IMR-90 (cell line): ENCODE results near the gene MBOAT1. TPM values are rescaled to one million over a fixed set of nuclear protein-coding genes. Genes with fewer than 3 reads are reported as not detected.

ENCODE experiments used
- ATAC-seq: fragments of 200-7000 bp; cut with Tn5 transposase; 2 replicates; pipeline ENCODE4 v1.9.1; 2020; ENCODE audit warnings: low read depth, mild to moderate bottlenecking, moderate library complexity
- BruUV-seq: library from RNA; stranded (reverse); fragments of 400-500 nt; replicated peaks from 2 replicates; lab custom pipeline; 2021; lab: Mats Ljungman, UMichigan
- CTCF ChIA-PET: fragments of 300-600 bp; formaldehyde crosslinking; extraction: SDS; loops from one replicate; lab custom pipeline; 2021; ENCODE audit warnings: antibody characterized with exemption; lab: Yijun Ruan, JAX
- POLR2A ChIA-PET: fragments of 300-600 bp; sonication (Branson Sonifier 250); formaldehyde crosslinking; loops from one replicate; lab custom pipeline; 2022; ENCODE audit warnings: antibody characterized with exemption; ENCODE audit not compliant: unreplicated experiment; lab: Charles Lee
- DNase-seq: peaks from one replicate; pipeline ENCODE4 v3.0.0; 2013
- H2AFZ ChIP-seq: replicated peaks from 2 replicates; pipeline ENCODE3; 2013; ENCODE audit warnings: low read length, mild to moderate bottlenecking; ENCODE audit not compliant: poor library complexity
- H2AK5ac ChIP-seq: 2 replicates; pipeline ENCODE4 v1.6.1; 2013; ENCODE audit warnings: low read depth, low read length, inconsistent platforms
- H2AK9ac ChIP-seq: replicated peaks from 2 replicates; pipeline ENCODE3; 2013; ENCODE audit warnings: mild to moderate bottlenecking, low read depth, low read length, moderate library complexity; ENCODE audit not compliant: poor library complexity
- H2BK120ac ChIP-seq: 2 replicates; pipeline ENCODE4 v1.6.1; 2013; ENCODE audit warnings: low read depth, low read length, inconsistent platforms
- H2BK15ac ChIP-seq: 3 replicates; pipeline ENCODE4 v1.6.1; 2013; ENCODE audit warnings: low read depth, low read length, inconsistent platforms
- H2BK20ac ChIP-seq: 2 replicates; pipeline ENCODE4 v1.6.1; 2013; ENCODE audit warnings: low read depth, mild to moderate bottlenecking, inconsistent platforms, low read length, moderate library complexity
- H2BK5ac ChIP-seq: 2 replicates; pipeline ENCODE4 v1.6.1; 2013; ENCODE audit warnings: mild to moderate bottlenecking, low read depth, low read length, inconsistent platforms; ENCODE audit not compliant: poor library complexity, severe bottlenecking
- H3K14ac ChIP-seq: replicated peaks from 2 replicates; pipeline ENCODE4 v1.6.1; 2013; ENCODE audit warnings: low read depth, low read length, inconsistent platforms
- H3K18ac ChIP-seq: 2 replicates; pipeline ENCODE4 v1.6.1; 2013; ENCODE audit warnings: low read depth, low read length, control low read depth
- H3K23ac ChIP-seq: 2 replicates; pipeline ENCODE4 v1.6.1; 2013; ENCODE audit warnings: low read depth, low read length, inconsistent platforms
- H3K27ac ChIP-seq: 2 replicates; pipeline ENCODE4 v1.5.1; 2013; ENCODE audit warnings: mild to moderate bottlenecking, control low read depth, low read length; ENCODE audit not compliant: insufficient read depth
- H3K27me3 ChIP-seq: 2 replicates; pipeline ENCODE4 v1.6.1; 2013; ENCODE audit warnings: low read length; ENCODE audit not compliant: control insufficient read depth, insufficient read depth
- H3K36me3 ChIP-seq: 2 replicates; pipeline ENCODE4 v1.6.1; 2013; ENCODE audit warnings: low read length, mixed read lengths; ENCODE audit not compliant: control insufficient read depth, insufficient read depth
- H3K4ac ChIP-seq: 2 replicates; pipeline ENCODE4 v1.6.1; 2013; ENCODE audit warnings: low read depth, low read length, inconsistent platforms
- H3K4me1 ChIP-seq: 2 replicates; pipeline ENCODE4 v1.6.1; 2013; ENCODE audit warnings: low read length, mixed read lengths; ENCODE audit not compliant: control insufficient read depth, insufficient read depth
- H3K4me2 ChIP-seq: 2 replicates; pipeline ENCODE4 v1.6.1; 2013; ENCODE audit warnings: low read depth, mild to moderate bottlenecking, control low read depth, low read length, moderate library complexity
- H3K4me3 ChIP-seq: 2 replicates; pipeline ENCODE4 v1.5.1; 2013; ENCODE audit warnings: low read depth, mild to moderate bottlenecking, control low read depth, low read length, moderate library complexity; ENCODE audit not compliant: insufficient read depth
- H3K56ac ChIP-seq: 2 replicates; pipeline ENCODE4 v1.6.1; 2013; ENCODE audit warnings: low read length, inconsistent platforms; ENCODE audit not compliant: insufficient read depth; ENCODE audit errors: extremely low read depth
- H3K79me1 ChIP-seq, 2 experiments: 2 replicates each; pipeline ENCODE4 v1.6.1; 2013; ENCODE audit warnings: low read length in 2 of 2, inconsistent platforms in 1 of 2, low read depth in 1 of 2
- H3K9ac ChIP-seq: 2 replicates; pipeline ENCODE4 v1.6.1; 2013; ENCODE audit warnings: low read depth, low read length, control low read depth
- H3K9me1 ChIP-seq: 2 replicates; pipeline ENCODE4 v1.6.1; 2013; ENCODE audit warnings: low read length, inconsistent platforms; ENCODE audit not compliant: insufficient read depth
- H3K9me3 ChIP-seq: 2 replicates; pipeline ENCODE4 v1.6.1; 2013; ENCODE audit warnings: low read length; ENCODE audit not compliant: control insufficient read depth, insufficient read depth
- H4K20me1 ChIP-seq: 2 replicates; pipeline ENCODE4 v1.6.1; 2013; ENCODE audit warnings: low read length, inconsistent platforms; ENCODE audit not compliant: insufficient read depth
- H4K5ac ChIP-seq: 2 replicates; pipeline ENCODE4 v1.6.1; 2013; ENCODE audit warnings: mild to moderate bottlenecking, low read depth, low read length, control low read depth
- H4K8ac ChIP-seq, 2 experiments: 2 replicates each; pipeline ENCODE4 v1.6.1; 2013; ENCODE audit warnings: low read depth in 2 of 2, low read length in 2 of 2, control low read depth in 1 of 2, inconsistent platforms in 1 of 2
- H4K91ac ChIP-seq: 2 replicates; pipeline ENCODE4 v1.6.1; 2013; ENCODE audit warnings: low read depth, low read length, inconsistent platforms; ENCODE audit not compliant: insufficient read depth
- BHLHE40 ChIP-seq: fragments of 150-350 bp; IDR thresholded peaks from 2 replicates; pipeline ENCODE4 v1.6.1; 2016; ENCODE audit warnings: mild to moderate bottlenecking, low read depth, low read length
- CEBPB ChIP-seq: IDR thresholded peaks from 2 replicates; pipeline ENCODE4 v1.6.1; 2012; ENCODE audit warnings: low read depth, low read length, improper control_type of control experiment
- CHD1 ChIP-seq: IDR thresholded peaks from 2 replicates; pipeline ENCODE4 v1.6.1; 2012; ENCODE audit warnings: low read depth, low read length, improper control_type of control experiment
- FOS ChIP-seq: fragments of 150-350 bp; IDR thresholded peaks from 2 replicates; pipeline ENCODE4 v1.6.1; 2016; ENCODE audit warnings: low read depth, low read length
- MAFK ChIP-seq: IDR thresholded peaks from 2 replicates; pipeline ENCODE4 v1.6.1; 2012; ENCODE audit warnings: low read depth, low read length, improper control_type of control experiment
- MAZ ChIP-seq: IDR thresholded peaks from 2 replicates; pipeline ENCODE4 v1.6.1; 2012; ENCODE audit warnings: low read depth, mild to moderate bottlenecking, low read length, improper control_type of control experiment, moderate library complexity, borderline replicate concordance
- MXI1 ChIP-seq: IDR thresholded peaks from 2 replicates; pipeline ENCODE4 v1.6.1; 2012; ENCODE audit warnings: low read depth, mild to moderate bottlenecking, low read length, moderate library complexity, borderline replicate concordance
- NFE2L2 ChIP-seq: fragments of 150-350 bp; IDR thresholded peaks from 2 replicates; pipeline ENCODE4 v1.6.1; 2016; ENCODE audit warnings: low read depth, mild to moderate bottlenecking, low read length
- POLR2A ChIP-seq: IDR thresholded peaks from 2 replicates; pipeline ENCODE4 v1.6.1; 2012; ENCODE audit warnings: mild to moderate bottlenecking, low read depth, low read length
- RAD21 ChIP-seq: IDR thresholded peaks from 2 replicates; pipeline ENCODE4 v1.6.1; 2012; ENCODE audit warnings: low read length, improper control_type of control experiment
- RCOR1 ChIP-seq: IDR thresholded peaks from 2 replicates; pipeline ENCODE4 v1.6.1; 2012; ENCODE audit warnings: mild to moderate bottlenecking, low read length, improper control_type of control experiment; ENCODE audit not compliant: insufficient replicate concordance
- RFX5 ChIP-seq: IDR thresholded peaks from 2 replicates; pipeline ENCODE4 v1.8.0; 2012; ENCODE audit warnings: low read depth, mild to moderate bottlenecking, low read length, moderate library complexity
- SMC3 ChIP-seq: fragments of 150-350 bp; IDR thresholded peaks from 2 replicates; pipeline ENCODE4 v1.6.1; 2016; ENCODE audit warnings: low read depth, mild to moderate bottlenecking, antibody characterized with exemption, low read length, moderate library complexity
- WGBS, 2 experiments: methylation state at CpG; one replicate each; pipeline versions ENCODE4 v1.1.5 to v1.1.7; 2013; ENCODE audit warnings: missing lambda C conversion rate in 2 of 2; ENCODE audit not compliant: insufficient read length in 1 of 2; ENCODE audit errors: extremely low coverage in 2 of 2; 5-methylcytosine and 5-hydroxymethylcytosine counted together
- dilution Hi-C: fragments of 300-500 bp; cut with HindIII; formaldehyde crosslinking; loops from one replicate; pipeline ENCODE4 v1.14.3; 2018; ENCODE audit warnings: low sequenced_read_pairs; ENCODE audit not compliant: unreplicated experiment
- in situ Hi-C: fragments of 300-500 bp; cut with MboI; formaldehyde crosslinking; loops from 3 replicates; pipeline ENCODE4 v1.14.3; 2019; ENCODE audit warnings: low sequenced_read_pairs, inconsistent platforms, mixed read lengths
- intact Hi-C: fragments of 100-400 bp; cut with micrococcal nuclease; formaldehyde crosslinking; loops from 2 replicates; pipeline ENCODE4 v1.10.0; 2022
- polyA plus RNA-seq, 3 experiments: library from polyadenylated mRNA; depleted of rRNA; stranded (reverse); fragments of >200 nt; gene quantifications; 2 replicates each; pipeline ENCODE4 v1.2.3, GENCODE V29; 2012; ENCODE audit warnings: low replicate concordance in 1 of 3
- total RNA-seq: library from RNA; depleted of rRNA; stranded (reverse); fragments of >200 nt; gene quantifications from 2 replicates; pipeline ENCODE4 v1.2.3, GENCODE V29; 2012
- TF ChIP-seq, protein P1 (sequence below): conservative IDR thresholded peaks from 2 replicates; pipeline ENCODE4 v1.5.1; 2012; ENCODE audit warnings: mild to moderate bottlenecking, low read depth, low read length, improper control_type of control experiment
- TF ChIP-seq, protein P2 (sequence below): fragments of 150-350 bp; IDR thresholded peaks from 2 replicates; pipeline ENCODE4 v1.6.1; 2017; ENCODE audit warnings: mild to moderate bottlenecking, antibody characterized with exemption, low read length, low read depth
- TF ChIP-seq, protein P3 (sequence below): fragments of 150-350 bp; IDR thresholded peaks from 2 replicates; pipeline ENCODE4 v1.6.1; 2016; ENCODE audit warnings: low read depth, mild to moderate bottlenecking, low read length, moderate library complexity, borderline replicate concordance

Gene MBOAT1
- total and polyA plus RNA-seq, 2 of the 4 experiments (the other 2 are of a cell fraction): 1.6 to 4.7 TPM

DNA sequence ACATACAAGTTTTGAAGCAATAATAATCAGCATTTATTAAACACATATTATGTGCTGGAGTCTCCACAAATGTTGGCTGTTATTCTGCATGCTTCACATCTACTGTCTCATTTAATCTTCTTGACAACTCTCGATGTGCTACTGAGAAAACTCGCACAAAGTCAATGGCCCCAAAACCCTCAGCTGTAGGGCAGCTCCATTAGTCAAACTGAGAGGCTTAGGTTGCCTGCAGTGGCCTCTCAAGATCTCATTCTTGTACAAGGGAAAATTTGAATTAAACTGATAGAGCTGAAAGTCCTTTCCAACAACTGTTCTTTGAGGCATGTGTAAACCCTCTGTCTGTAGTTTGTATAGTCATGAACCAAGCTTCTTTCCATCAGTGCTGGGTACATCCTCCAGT, 49.8 kb downstream of the MBOAT1 start:
- in situ Hi-C loops: no loop called here
- Histone ChIP-seq H4K8ac (no peak overlapping the region), H3K4me1 (peaks cover 1% of the 10 kb centered on the region), H3K36me3 (no peaks in the 10 kb centered on the region), H2AK9ac (no peak overlapping the region), H4K5ac (no peak overlapping the region), H3K4me2 (no peak overlapping the region), H2AFZ (no peak overlapping the region), H4K20me1 (no peaks in the 10 kb centered on the region), H3K27me3 (no peaks in the 10 kb centered on the region), H3K4ac (no peak overlapping the region), H3K9me1 (peaks cover 3% of the 10 kb centered on the region; the same call in 1 of the 2 replicates), H3K79me1 (peaks cover 0 to 4% of the 10 kb centered on the region in 2 experiments; a peak in 2 of 4 replicates), H2BK15ac (no peak overlapping the region), H3K18ac (no peak overlapping the region), H2BK20ac (no peak overlapping the region), H3K27ac (no peak overlapping the region), H4K91ac (no peak overlapping the region), H3K23ac (no peak overlapping the region), H3K9me3 (no peaks in the 10 kb centered on the region), H3K14ac (no peak overlapping the region), H3K56ac (no peak overlapping the region), H2BK120ac (no peak overlapping the region), H2AK5ac (no peak overlapping the region), H2BK5ac (no peak overlapping the region), H3K4me3 (no peak overlapping the region), H3K9ac (no peak overlapping the region)
- 67% methylated on average over 1 of the region's 2 CpGs; no CpG with 5 or more reads in 1 of the 2 experiments for WGBS, 2 experiments
- dilution Hi-C loops: no loop called here
- ATAC-seq (no peak), DNase-seq (no peak)
- CTCF ChIA-PET: no interaction called here
- TF ChIP-seq, protein P1, sequence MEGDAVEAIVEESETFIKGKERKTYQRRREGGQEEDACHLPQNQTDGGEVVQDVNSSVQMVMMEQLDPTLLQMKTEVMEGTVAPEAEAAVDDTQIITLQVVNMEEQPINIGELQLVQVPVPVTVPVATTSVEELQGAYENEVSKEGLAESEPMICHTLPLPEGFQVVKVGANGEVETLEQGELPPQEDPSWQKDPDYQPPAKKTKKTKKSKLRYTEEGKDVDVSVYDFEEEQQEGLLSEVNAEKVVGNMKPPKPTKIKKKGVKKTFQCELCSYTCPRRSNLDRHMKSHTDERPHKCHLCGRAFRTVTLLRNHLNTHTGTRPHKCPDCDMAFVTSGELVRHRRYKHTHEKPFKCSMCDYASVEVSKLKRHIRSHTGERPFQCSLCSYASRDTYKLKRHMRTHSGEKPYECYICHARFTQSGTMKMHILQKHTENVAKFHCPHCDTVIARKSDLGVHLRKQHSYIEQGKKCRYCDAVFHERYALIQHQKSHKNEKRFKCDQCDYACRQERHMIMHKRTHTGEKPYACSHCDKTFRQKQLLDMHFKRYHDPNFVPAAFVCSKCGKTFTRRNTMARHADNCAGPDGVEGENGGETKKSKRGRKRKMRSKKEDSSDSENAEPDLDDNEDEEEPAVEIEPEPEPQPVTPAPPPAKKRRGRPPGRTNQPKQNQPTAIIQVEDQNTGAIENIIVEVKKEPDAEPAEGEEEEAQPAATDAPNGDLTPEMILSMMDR: no peak
- no peak for TF ChIP-seq RCOR1
- TF ChIP-seq CHD1: no peak
- no peak for TF ChIP-seq BHLHE40
- no peak for TF ChIP-seq RAD21
- TF ChIP-seq, protein P2, sequence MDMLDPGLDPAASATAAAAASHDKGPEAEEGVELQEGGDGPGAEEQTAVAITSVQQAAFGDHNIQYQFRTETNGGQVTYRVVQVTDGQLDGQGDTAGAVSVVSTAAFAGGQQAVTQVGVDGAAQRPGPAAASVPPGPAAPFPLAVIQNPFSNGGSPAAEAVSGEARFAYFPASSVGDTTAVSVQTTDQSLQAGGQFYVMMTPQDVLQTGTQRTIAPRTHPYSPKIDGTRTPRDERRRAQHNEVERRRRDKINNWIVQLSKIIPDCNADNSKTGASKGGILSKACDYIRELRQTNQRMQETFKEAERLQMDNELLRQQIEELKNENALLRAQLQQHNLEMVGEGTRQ: no peak
- TF ChIP-seq, protein P3, sequence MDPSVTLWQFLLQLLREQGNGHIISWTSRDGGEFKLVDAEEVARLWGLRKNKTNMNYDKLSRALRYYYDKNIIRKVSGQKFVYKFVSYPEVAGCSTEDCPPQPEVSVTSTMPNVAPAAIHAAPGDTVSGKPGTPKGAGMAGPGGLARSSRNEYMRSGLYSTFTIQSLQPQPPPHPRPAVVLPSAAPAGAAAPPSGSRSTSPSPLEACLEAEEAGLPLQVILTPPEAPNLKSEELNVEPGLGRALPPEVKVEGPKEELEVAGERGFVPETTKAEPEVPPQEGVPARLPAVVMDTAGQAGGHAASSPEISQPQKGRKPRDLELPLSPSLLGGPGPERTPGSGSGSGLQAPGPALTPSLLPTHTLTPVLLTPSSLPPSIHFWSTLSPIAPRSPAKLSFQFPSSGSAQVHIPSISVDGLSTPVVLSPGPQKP: no peak
- TF ChIP-seq NFE2L2: no peak
- TF ChIP-seq MAFK: no peak
- TF ChIP-seq RFX5: no peak
- TF ChIP-seq SMC3: no peak
- TF ChIP-seq POLR2A: no peak
- no peak for TF ChIP-seq MXI1
- TF ChIP-seq CEBPB: no peak
- TF ChIP-seq MAZ: no peak
- no peak for TF ChIP-seq FOS
- no TSS peak for BruUV-seq
- intact Hi-C loops: no loop called here
- POLR2A ChIA-PET: no interaction called here
